ENCODE measurements around the gene CHRNA9. TPM values are rescaled to one million over a fixed set of nuclear protein-coding genes. Genes with fewer than 3 reads are reported as not detected.
A peak's percentile ranks its signal among the peaks of the same experiment; 100 is the strongest.

Gene CHRNA9
- total RNA-seq, 2 donors from 2014 or later: not detected

DNA sequence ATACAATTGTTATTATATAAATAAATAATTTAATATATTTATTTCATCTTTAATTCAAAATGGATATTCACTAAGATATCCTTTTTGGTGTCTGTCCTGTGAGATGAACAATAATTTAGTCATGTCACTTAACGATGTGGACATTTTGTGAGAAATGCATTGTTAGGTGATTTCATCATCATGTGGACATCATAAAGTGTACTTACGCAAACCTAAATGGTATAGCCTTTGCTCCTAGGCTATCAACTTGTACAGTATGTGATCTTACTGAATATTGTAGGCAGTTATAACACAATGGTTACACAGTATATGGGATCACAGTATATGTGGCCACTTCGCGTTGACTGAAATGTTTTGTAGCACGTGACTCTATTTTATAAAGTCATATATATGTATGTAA is 20.2 kb upstream of the CHRNA9 start:
- no peaks in the 10 kb centered on the region for H3K36me3 ChIP-seq
- no peak for TF ChIP-seq CTCF (IDR thresholded peaks at IDR 0.05)
- no peak overlapping the region for H3K27ac ChIP-seq
- no peaks in the 10 kb centered on the region for H3K27me3 ChIP-seq
- H3K9me3 ChIP-seq: no peaks in the 10 kb centered on the region
- peaks cover 0 to 13% of the 10 kb centered on the region in 2 donors for H3K4me1 ChIP-seq
- H3K4me3 ChIP-seq: no peak overlapping the region
- no peak for DNase-seq (ENCODE audit: low spot score)

DNA sequence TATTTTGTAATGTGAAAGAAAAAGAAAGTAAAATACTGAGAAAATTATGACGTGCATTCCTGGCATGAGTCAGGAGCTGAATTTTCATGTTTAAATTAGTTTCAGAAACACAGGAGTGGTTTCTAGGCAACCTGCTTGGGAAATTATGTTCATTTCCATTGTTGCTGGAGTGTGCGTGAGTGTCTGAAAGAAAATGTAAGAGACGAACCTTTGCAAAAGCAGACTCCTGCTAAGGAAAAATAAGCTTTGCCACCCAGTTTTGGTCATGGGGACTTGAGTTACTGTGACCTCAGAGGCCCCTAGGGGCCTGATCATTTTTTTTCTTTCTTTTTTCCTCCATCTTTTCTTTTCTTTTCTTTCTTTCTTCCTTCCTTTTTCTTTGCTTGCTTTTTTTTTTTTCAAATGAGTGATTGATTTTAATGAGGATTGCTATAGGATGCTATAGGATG is 18.8 kb upstream of the CHRNA9 start:
- H3K36me3 ChIP-seq: no peaks in the 10 kb centered on the region
- peak overlapping the region in 1 of 2 donors; percentile 3 for H3K4me3 ChIP-seq
- TF ChIP-seq CTCF (IDR thresholded peaks at IDR 0.05): no peak
- no peaks in the 10 kb centered on the region for H3K27me3 ChIP-seq
- H3K27ac ChIP-seq: peak overlapping the region; percentile 40 to 47
- H3K9me3 ChIP-seq: no peaks in the 10 kb centered on the region
- DNase-seq (ENCODE audit: low spot score): no peak
- H3K4me1 ChIP-seq: peaks cover 0 to 13% of the 10 kb centered on the region in 2 donors

DNA sequence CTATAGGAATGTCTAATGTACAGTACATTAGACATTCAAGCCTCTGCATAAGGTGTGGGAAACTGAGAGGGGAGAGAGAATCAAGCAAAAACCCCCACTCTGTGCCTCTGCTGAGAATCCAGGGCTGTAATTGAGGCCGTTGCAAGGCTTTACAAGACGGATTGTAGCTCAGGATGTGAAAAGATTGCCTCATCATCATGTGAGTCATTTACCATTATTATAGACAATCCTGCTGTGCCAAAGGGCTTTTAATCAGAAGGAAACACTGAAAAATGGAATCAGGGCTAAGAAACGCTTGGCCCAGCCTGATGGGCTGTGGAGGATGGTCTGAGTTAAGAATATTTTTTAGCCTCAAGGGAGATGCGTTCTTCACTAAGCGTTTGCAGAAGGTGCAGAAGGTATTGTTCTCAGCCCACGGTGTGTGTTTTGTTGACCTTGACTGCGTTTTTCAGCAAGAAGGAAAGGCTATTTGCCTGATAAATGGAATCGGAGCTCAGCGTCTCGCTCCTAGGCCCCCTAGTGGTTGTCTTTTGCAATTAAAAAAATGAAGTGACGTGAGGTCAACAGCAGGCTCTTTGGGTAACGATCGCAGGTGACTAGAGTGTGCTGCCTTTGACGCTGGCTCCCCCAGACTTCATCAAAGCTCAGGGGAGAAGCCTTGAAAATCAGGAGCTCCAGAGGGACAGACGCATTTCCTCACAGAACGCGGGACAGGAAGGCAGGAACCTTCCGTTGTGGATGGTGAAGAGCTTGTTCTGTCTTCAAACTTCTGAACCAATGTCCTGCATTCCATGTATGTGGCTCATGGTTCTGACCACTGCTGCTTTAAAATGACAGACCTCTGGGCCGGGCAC is 18.1 kb upstream of the CHRNA9 start:
- TF ChIP-seq CTCF (IDR thresholded peaks at IDR 0.05): peak; percentile 68 to 91
- Histone ChIP-seq H3K4me3 (peak overlapping the region; percentile 10 to 36), H3K27ac (peak overlapping the region; percentile 40 to 47), H3K9me3 (no peaks in the 10 kb centered on the region), H3K27me3 (no peaks in the 10 kb centered on the region), H3K36me3 (no peaks in the 10 kb centered on the region), H3K4me1 (peaks cover 0 to 13% of the 10 kb centered on the region in 2 donors)
- no peak for DNase-seq (ENCODE audit: low spot score)

- TF ChIP-seq CTCF (IDR thresholded peaks at IDR 0.05): no peak
- Histone ChIP-seq H3K4me3 (no peak overlapping the region), H3K27ac (no peak overlapping the region), H3K36me3 (no peaks in the 10 kb centered on the region), H3K27me3 (no peaks in the 10 kb centered on the region), H3K9me3 (no peaks in the 10 kb centered on the region), H3K4me1 (peaks cover 0 to 13% of the 10 kb centered on the region in 2 donors)
- no peak for DNase-seq (ENCODE audit: low spot score)
Observed at GRCh38 chr4:40317916-40318658, 17.0 kb upstream of the CHRNA9 start.

- H3K9me3 ChIP-seq: no peaks in the 10 kb centered on the region
- H3K4me1 ChIP-seq: peaks cover 0 to 7% of the 10 kb centered on the region in 2 donors
- no peak for DNase-seq (ENCODE audit: low spot score)
- no peak overlapping the region for H3K4me3 ChIP-seq
- no peak for TF ChIP-seq CTCF (IDR thresholded peaks at IDR 0.05)
- H3K36me3 ChIP-seq: no peaks in the 10 kb centered on the region
- H3K27me3 ChIP-seq: no peaks in the 10 kb centered on the region
- no peak overlapping the region for H3K27ac ChIP-seq
Observed at GRCh38 chr4:40321574-40322275, 13.4 kb upstream of the CHRNA9 start.
